KMS-11 (cell line): Measurements from ENCODE around the gene MAPK4.

Source experiments
- H2AFZ ChIP-seq: fragments of 200-600 bp; sonication (generic); 2 replicates; pipeline ENCODE4 v1.6.1; 2016; ENCODE audit warnings: antibody characterized with exemption, mixed run types, low read depth
- H3K27ac ChIP-seq: fragments of 200-600 bp; sonication (generic); 2 replicates; pipeline ENCODE4 v1.6.1; 2016; ENCODE audit warnings: mild to moderate bottlenecking, mixed run types
- H3K27me3 ChIP-seq: fragments of 200-600 bp; sonication (generic); 2 replicates; pipeline ENCODE4 v1.6.1; 2017; ENCODE audit warnings: mild to moderate bottlenecking, low read depth, mixed run types, moderate library complexity; ENCODE audit not compliant: insufficient read depth
- H3K36me3 ChIP-seq: fragments of 200-600 bp; sonication (generic); 2 replicates; pipeline ENCODE4 v1.6.1; 2017; ENCODE audit warnings: mild to moderate bottlenecking, mixed run types; ENCODE audit not compliant: insufficient read depth
- H3K4me1 ChIP-seq: fragments of 200-600 bp; sonication (generic); 2 replicates; pipeline ENCODE4 v1.6.1; 2016; ENCODE audit warnings: mild to moderate bottlenecking, low read depth, mixed run types; ENCODE audit not compliant: poor library complexity, severe bottlenecking
- H3K4me2 ChIP-seq: fragments of 200-600 bp; sonication (generic); 2 replicates; pipeline ENCODE4 v1.7.0; 2016; ENCODE audit warnings: mild to moderate bottlenecking, mixed run types
- H3K4me3 ChIP-seq: fragments of 200-600 bp; sonication (generic); IDR thresholded peaks from 2 replicates; pipeline ENCODE4 v1.6.1; 2017; ENCODE audit warnings: low read depth, low read length, mixed read lengths; ENCODE audit not compliant: insufficient read depth
- H3K79me2 ChIP-seq: fragments of 200-600 bp; sonication (generic); 2 replicates; pipeline ENCODE4 v1.6.1; 2016; ENCODE audit warnings: low read depth, mixed run types; ENCODE audit not compliant: insufficient read depth
- H3K9ac ChIP-seq: fragments of 200-600 bp; sonication (generic); 2 replicates; pipeline ENCODE4 v1.6.1; 2016; ENCODE audit warnings: mild to moderate bottlenecking, mixed run types
- H4K20me1 ChIP-seq: fragments of 200-600 bp; sonication (generic); 2 replicates; pipeline ENCODE4 v1.6.1; 2016; ENCODE audit warnings: mild to moderate bottlenecking, mixed run types; ENCODE audit not compliant: insufficient read depth
- CTCF ChIP-seq: fragments of 200-600 bp; sonication (generic); conservative IDR thresholded peaks from 2 replicates; pipeline ENCODE4 v1.6.1; 2017; ENCODE audit warnings: low read depth, mild to moderate bottlenecking, antibody characterized with exemption, low read length, moderate library complexity, mixed read lengths

Gene MAPK4

GRCh38 chr18:50679056-50679455, 119.2 kb downstream of the MAPK4 start:
- TF ChIP-seq CTCF, result no peak
- no peak overlapping the region for H3K27ac ChIP-seq

DNA sequence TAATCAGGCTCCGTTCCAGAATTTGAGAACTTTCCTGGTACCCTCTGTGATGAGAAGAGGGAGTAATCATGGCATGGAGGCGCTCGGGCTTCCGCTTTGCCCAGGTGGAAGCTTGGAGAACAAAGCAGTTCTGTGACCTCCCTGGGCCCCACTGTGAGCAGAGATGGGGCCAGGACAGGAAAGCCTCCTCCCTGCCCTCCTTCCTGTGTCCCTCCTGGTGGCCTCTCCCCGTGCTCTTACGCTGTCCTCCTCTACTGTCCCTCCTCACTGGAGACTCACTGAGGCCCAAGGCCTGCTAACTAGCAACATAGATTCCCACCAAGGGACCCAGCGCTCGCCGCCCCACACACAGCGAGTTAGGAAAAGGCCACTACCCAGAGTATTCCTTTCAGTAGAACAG, 119.8 kb downstream of the MAPK4 start:
- H3K4me1 ChIP-seq, result no peaks in the 10 kb centered on the region
- H2AFZ ChIP-seq, result no peak overlapping the region
- H3K27me3 ChIP-seq, result no peaks in the 10 kb centered on the region
- no peaks in the 10 kb centered on the region for H4K20me1 ChIP-seq
- no peaks in the 10 kb centered on the region for H3K36me3 ChIP-seq
- H3K4me2 ChIP-seq, result no peak overlapping the region
- no peaks in the 10 kb centered on the region for H3K79me2 ChIP-seq
- TF ChIP-seq CTCF, result no peak
- H3K9ac ChIP-seq, result no peak overlapping the region
- H3K4me3 ChIP-seq, result no peak overlapping the region
- H3K27ac ChIP-seq, result no peak overlapping the region

More at GRCh38 chr18:50679056-50679455, 119.2 kb downstream of the MAPK4 start:
- no peaks in the 10 kb centered on the region for H3K36me3 ChIP-seq
- H3K4me2 ChIP-seq, result no peak overlapping the region
- no peak overlapping the region for H3K4me3 ChIP-seq
- H3K27me3 ChIP-seq, result no peaks in the 10 kb centered on the region
- no peaks in the 10 kb centered on the region for H3K4me1 ChIP-seq
- H2AFZ ChIP-seq, result no peak overlapping the region
- no peaks in the 10 kb centered on the region for H4K20me1 ChIP-seq
- no peaks in the 10 kb centered on the region for H3K79me2 ChIP-seq
- H3K9ac ChIP-seq, result no peak overlapping the region

GRCh38 chr18:50680966-50681365, 121.1 kb downstream of the MAPK4 start:
- Histone ChIP-seq H3K36me3 (no peaks in the 10 kb centered on the region), H3K9ac (no peak overlapping the region), H4K20me1 (no peaks in the 10 kb centered on the region), H3K27me3 (no peaks in the 10 kb centered on the region), H3K4me2 (no peak overlapping the region), H2AFZ (no peak overlapping the region), H3K4me1 (no peaks in the 10 kb centered on the region), H3K79me2 (no peaks in the 10 kb centered on the region), H3K4me3 (no peak overlapping the region), H3K27ac (no peak overlapping the region)
- no peak for TF ChIP-seq CTCF

DNA sequence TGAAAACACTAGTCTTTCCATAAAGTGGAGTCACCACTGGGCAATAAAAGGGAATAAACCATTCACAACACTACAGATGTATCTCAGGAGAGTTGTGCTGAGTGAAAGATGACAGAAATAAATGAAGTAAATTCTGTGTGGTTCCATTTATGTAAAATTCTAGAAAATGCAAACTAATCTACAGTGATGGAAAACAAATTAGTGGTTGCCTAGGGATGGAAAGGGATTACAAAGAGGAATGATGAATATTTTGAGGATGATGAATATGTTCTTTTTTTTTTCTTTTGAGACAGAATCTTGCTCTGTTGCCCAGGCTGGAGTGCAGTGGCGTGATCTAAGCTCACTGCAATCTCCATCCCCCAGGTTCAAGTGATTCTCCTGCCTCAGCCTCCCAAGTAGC, 123.0 kb downstream of the MAPK4 start:
- Histone ChIP-seq H3K4me1 (no peaks in the 10 kb centered on the region), H3K4me2 (no peak overlapping the region), H3K79me2 (no peaks in the 10 kb centered on the region), H3K27ac (no peak overlapping the region), H3K9ac (no peak overlapping the region), H3K4me3 (no peak overlapping the region), H3K27me3 (no peaks in the 10 kb centered on the region), H2AFZ (no peak overlapping the region), H4K20me1 (no peaks in the 10 kb centered on the region), H3K36me3 (no peaks in the 10 kb centered on the region)
- TF ChIP-seq CTCF, result no peak
